Fibroblast of lung (primary cell): ENCODE results near the gene ZNF436. TPM values are rescaled to one million over a fixed set of nuclear protein-coding genes. Genes with fewer than 3 reads are reported as not detected.

Experiments
- DNase-seq, 2 donors: peaks; one replicate each; pipeline versions ENCODE4 v3.0.0 to v3.0.0-alpha.2; 2010; ENCODE audit warnings: low read depth in 2 of 2
- H2AFZ ChIP-seq: 2 replicates; pipeline ENCODE4 v1.5.1; 2012; ENCODE audit warnings: low read length, control low read depth, inconsistent platforms
- H3K27ac ChIP-seq: 2 replicates; pipeline ENCODE4 v1.5.1; 2011; ENCODE audit warnings: low read length, control low read depth; ENCODE audit not compliant: insufficient read depth
- H3K27me3 ChIP-seq: 2 replicates; pipeline ENCODE4 v1.5.1; 2011; ENCODE audit warnings: mild to moderate bottlenecking, low read length; ENCODE audit not compliant: control insufficient read depth, insufficient read depth
- H3K36me3 ChIP-seq: 2 replicates; pipeline ENCODE4 v1.5.1; 2011; ENCODE audit warnings: low read length; ENCODE audit not compliant: control insufficient read depth, insufficient read depth
- H3K4me1 ChIP-seq: 2 replicates; pipeline ENCODE4 v1.5.1; 2011; ENCODE audit warnings: low read length; ENCODE audit not compliant: control insufficient read depth, insufficient read depth; ENCODE audit errors: extremely low read depth
- H3K4me2 ChIP-seq: 2 replicates; pipeline ENCODE4 v1.5.1; 2011; ENCODE audit warnings: low read length, control low read depth; ENCODE audit not compliant: insufficient read depth; ENCODE audit errors: extremely low read depth
- H3K4me3 ChIP-seq, 4 experiments: fragments of 200-600 bp in 1 of 4; sonication (generic) in 1 of 4; replicated peaks in 1 of 4; 2 replicates each; pipeline ENCODE4 v1.5.1; 2011 to 2016; ENCODE audit warnings: low read length in 4 of 4, low read depth in 3 of 4, mild to moderate bottlenecking in 3 of 4, control low read depth in 2 of 4, inconsistent platforms in 1 of 4, mixed read lengths in 1 of 4; ENCODE audit not compliant: insufficient read depth in 1 of 4; ENCODE audit errors: control extremely low read depth in 1 of 4
- H3K79me2 ChIP-seq: 2 replicates; pipeline ENCODE4 v1.5.1; 2012; ENCODE audit warnings: mild to moderate bottlenecking, low read length, inconsistent platforms; ENCODE audit not compliant: control insufficient read depth, insufficient read depth
- H3K9ac ChIP-seq: 2 replicates; pipeline ENCODE4 v1.5.1; 2011; ENCODE audit warnings: mild to moderate bottlenecking, low read length, control low read depth; ENCODE audit not compliant: insufficient read depth
- H3K9me3 ChIP-seq: 2 replicates; pipeline ENCODE4 v1.5.1; 2012; ENCODE audit warnings: low read depth, low read length; ENCODE audit not compliant: control insufficient read depth, insufficient read depth
- H4K20me1 ChIP-seq: 2 replicates; pipeline ENCODE4 v1.5.1; 2011; ENCODE audit warnings: low read length; ENCODE audit not compliant: control insufficient read depth, insufficient read depth; ENCODE audit errors: extremely low read depth
- EZH2 ChIP-seq: IDR thresholded peaks from 2 replicates; pipeline ENCODE4 v1.5.1; 2012; ENCODE audit warnings: low read length, control low read depth, mild to moderate bottlenecking; ENCODE audit errors: missing control alignments
- polyA plus RNA-seq, 2 donors: library from polyadenylated mRNA; depleted of rRNA in 1 of 2; stranded (reverse) in 1 of 2; unstranded in 1 of 2; fragments of >200 nt; gene quantifications; 2 replicates each; pipeline ENCODE4 v1.2.1, GENCODE V29; 2011 to 2012; ENCODE audit warnings: missing spikeins in 1 of 2
- total RNA-seq: library from RNA; depleted of rRNA; stranded (reverse); fragments of >200 nt; gene quantifications from 2 replicates; pipeline ENCODE4 v1.2.1, GENCODE V29; 2014
- TF ChIP-seq, protein P1 (sequence below), 2 donors: IDR thresholded peaks in 1 of 2; conservative IDR thresholded peaks in 1 of 2; 1 replicate in 1 of 2; 2 replicates in 1 of 2; pipeline ENCODE4 v1.5.1; 2011 to 2012; ENCODE audit warnings: low read length in 2 of 2, control low read depth in 1 of 2, inconsistent platforms in 1 of 2, low read depth in 1 of 2, mild to moderate bottlenecking in 1 of 2

ZNF436 gene
- total and polyA plus RNA-seq, 2 donors (not counting 1 experiment from before 2014, with no cell fraction given), result 11.9 to 31.5 TPM

DNA sequence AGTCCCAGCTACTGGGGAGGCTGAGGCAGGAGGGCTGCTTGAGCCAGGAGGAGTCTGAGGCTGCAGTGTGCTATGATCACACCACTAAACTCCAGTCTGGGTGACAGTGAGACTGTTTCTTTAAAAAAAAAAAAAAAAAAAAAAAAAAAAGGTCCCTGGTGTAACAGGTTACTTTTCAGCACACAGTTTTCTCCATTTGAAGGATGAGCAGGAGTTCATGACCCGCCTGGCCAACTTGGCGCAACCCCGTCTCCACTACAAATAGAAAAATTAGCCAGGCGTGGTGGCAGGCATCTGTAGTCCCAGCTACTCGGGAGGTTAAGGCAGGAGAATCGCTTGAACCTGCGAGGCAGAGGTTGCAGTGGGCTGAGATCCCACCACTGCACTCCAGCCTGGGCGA, 37.9 kb downstream of the ZNF436 start:
- no peaks in the 10 kb centered on the region for H3K27me3 ChIP-seq
- no peak overlapping the region for H3K4me2 ChIP-seq
- peaks cover 14% of the 10 kb centered on the region for H3K36me3 ChIP-seq
- H3K27ac ChIP-seq, result no peak overlapping the region
- peaks cover 65% of the 10 kb centered on the region for H3K79me2 ChIP-seq
- DNase-seq, result no peak
- no peaks in the 10 kb centered on the region for H3K9me3 ChIP-seq
- no peak overlapping the region for H2AFZ ChIP-seq
- H3K4me3 ChIP-seq, result no peak overlapping the region
- TF ChIP-seq, protein P1, sequence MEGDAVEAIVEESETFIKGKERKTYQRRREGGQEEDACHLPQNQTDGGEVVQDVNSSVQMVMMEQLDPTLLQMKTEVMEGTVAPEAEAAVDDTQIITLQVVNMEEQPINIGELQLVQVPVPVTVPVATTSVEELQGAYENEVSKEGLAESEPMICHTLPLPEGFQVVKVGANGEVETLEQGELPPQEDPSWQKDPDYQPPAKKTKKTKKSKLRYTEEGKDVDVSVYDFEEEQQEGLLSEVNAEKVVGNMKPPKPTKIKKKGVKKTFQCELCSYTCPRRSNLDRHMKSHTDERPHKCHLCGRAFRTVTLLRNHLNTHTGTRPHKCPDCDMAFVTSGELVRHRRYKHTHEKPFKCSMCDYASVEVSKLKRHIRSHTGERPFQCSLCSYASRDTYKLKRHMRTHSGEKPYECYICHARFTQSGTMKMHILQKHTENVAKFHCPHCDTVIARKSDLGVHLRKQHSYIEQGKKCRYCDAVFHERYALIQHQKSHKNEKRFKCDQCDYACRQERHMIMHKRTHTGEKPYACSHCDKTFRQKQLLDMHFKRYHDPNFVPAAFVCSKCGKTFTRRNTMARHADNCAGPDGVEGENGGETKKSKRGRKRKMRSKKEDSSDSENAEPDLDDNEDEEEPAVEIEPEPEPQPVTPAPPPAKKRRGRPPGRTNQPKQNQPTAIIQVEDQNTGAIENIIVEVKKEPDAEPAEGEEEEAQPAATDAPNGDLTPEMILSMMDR (conservative IDR thresholded peaks at IDR 0.05 in 1 of 2, IDR thresholded peaks at IDR 0.05 in 1 of 2; ENCODE audit: low read depth in 1 of 2, low read length in 2 of 2), result no peak
- no peak for TF ChIP-seq EZH2
- H4K20me1 ChIP-seq, result no peaks in the 10 kb centered on the region
- H3K9ac ChIP-seq, result no peak overlapping the region
- H3K4me1 ChIP-seq, result no peaks in the 10 kb centered on the region

DNA sequence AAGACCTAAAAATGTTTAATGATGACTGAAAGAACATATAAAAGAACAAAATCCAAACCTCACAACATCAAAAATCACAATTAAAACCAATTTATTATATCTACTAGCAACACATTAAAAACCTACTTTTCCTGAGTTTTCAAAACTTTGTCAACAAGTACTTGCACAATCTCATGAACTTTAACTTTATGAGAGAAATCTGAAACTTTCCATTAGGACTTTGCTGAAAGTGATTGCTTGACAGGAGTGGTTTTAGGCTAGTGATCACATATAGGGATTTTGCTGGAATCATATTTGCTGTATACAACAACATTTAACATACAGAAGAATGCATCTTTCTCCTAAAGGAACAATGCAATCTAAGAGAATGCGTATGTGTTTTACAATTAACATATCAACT, 38.8 kb downstream of the ZNF436 start:
- no peaks in the 10 kb centered on the region for H4K20me1 ChIP-seq
- H2AFZ ChIP-seq, result no peak overlapping the region
- no peaks in the 10 kb centered on the region for H3K27me3 ChIP-seq
- no peaks in the 10 kb centered on the region for H3K4me1 ChIP-seq
- H3K9me3 ChIP-seq, result no peaks in the 10 kb centered on the region
- DNase-seq, result peak in 1 of 2 donors; percentile 40
- no peak for TF ChIP-seq EZH2
- TF ChIP-seq, protein P1 (conservative IDR thresholded peaks at IDR 0.05 in 1 of 2, IDR thresholded peaks at IDR 0.05 in 1 of 2; ENCODE audit: low read depth in 1 of 2, low read length in 2 of 2), result no peak
- no peak overlapping the region for H3K4me3 ChIP-seq
- H3K79me2 ChIP-seq, result peaks cover 67% of the 10 kb centered on the region
- H3K4me2 ChIP-seq, result no peak overlapping the region
- H3K27ac ChIP-seq, result no peak overlapping the region
- H3K9ac ChIP-seq, result no peak overlapping the region
- peaks cover 14% of the 10 kb centered on the region for H3K36me3 ChIP-seq

DNA sequence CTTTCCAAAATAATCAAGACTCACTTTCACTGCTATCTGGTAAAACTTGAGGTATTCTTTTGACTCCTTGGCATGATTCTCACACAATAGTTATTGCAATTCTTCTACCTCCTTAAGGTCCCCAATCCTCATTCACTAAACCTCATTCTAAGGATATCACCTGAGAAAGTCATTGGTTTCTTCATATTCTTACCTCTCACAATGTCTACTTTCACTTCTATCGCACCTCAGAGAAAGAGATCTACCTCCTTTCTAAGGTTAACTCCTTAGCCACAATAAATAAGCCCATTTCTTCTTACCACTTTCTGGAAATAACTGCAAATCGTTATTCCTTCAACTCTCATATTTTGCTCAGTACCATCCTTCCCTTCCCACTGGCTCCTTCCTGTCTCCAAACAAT, 44.2 kb downstream of the ZNF436 start:
- no peak overlapping the region for H3K27ac ChIP-seq
- H3K4me1 ChIP-seq, result no peaks in the 10 kb centered on the region
- H3K36me3 ChIP-seq, result peaks cover 7% of the 10 kb centered on the region
- no peaks in the 10 kb centered on the region for H3K9me3 ChIP-seq
- H4K20me1 ChIP-seq, result no peaks in the 10 kb centered on the region
- no peak overlapping the region for H2AFZ ChIP-seq
- DNase-seq, result no peak
- TF ChIP-seq, protein P1 (conservative IDR thresholded peaks at IDR 0.05 in 1 of 2, IDR thresholded peaks at IDR 0.05 in 1 of 2; ENCODE audit: low read depth in 1 of 2, low read length in 2 of 2), result no peak
- no peak for TF ChIP-seq EZH2
- peaks cover 51% of the 10 kb centered on the region for H3K79me2 ChIP-seq
- H3K4me3 ChIP-seq, result no peak overlapping the region
- H3K27me3 ChIP-seq, result no peaks in the 10 kb centered on the region
- H3K4me2 ChIP-seq, result no peak overlapping the region
- no peak overlapping the region for H3K9ac ChIP-seq
